ENCODE data around the gene FGF8. TPM values are rescaled to one million over a fixed set of nuclear protein-coding genes. Genes with fewer than 3 reads are reported as not detected.

FGF8 gene
- total RNA-seq, 2 donors from 2014 or later = not detected

DNA sequence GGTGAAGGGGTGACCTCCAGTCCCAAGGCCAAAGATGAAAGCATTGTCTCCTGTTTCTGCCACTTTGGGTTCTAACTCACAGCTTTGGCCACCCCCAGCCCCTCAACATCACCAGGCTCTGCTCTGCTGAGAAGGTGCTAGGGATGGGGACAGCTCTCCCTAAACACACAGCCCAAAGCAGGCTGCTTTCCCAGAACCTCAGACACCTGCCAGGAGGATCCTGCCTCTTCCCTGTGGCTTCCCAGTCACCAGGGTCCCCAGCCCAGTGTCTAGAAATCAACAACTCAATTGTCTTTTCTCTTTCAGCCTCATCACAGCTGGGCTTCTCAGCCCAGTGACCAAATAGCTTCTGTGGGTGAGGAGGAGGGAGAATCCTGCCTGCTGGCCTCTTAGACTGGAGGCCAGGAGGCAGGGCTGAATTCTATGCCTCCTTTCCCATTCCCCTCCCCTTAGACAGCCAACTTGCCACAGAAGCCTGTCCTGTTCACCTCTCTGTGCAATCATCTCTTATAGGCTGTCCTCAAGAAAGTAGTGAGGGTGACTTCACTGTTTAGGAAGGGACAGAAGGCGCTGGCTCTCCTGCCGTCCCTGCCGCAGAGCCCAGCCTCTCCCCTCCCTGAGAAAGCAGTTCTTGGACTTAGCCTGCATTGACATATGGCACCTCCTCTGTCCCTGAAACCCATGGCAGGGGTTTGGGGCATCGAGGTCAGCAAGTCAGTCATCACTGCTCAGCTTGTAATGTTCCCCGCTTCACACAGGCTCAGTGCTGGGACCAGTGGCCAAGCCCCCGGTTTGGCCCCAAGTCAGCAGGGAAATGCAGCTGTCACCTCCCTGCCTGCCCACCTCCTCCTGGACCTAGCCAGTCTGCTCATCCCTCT lies 3.7 kb downstream of the FGF8 start:
- ATAC-seq (no peak), DNase-seq (no peak)
- intact Hi-C loops (cut with DNase I) = loop anchor here in 1 of 2 donors (10.0 kb wide), 1 partner anchor 557 kb away; no protein-coding TSS in a partner anchor

GRCh38 chr10:101771380-101771779 lies 4.5 kb downstream of the FGF8 start:
- DNase-seq (no peak), ATAC-seq (no peak)
- intact Hi-C loops (cut with DNase I) = loop anchor here in 1 of 2 donors (10.0 kb wide), 1 partner anchor 557 kb away; no protein-coding TSS in a partner anchor

DNA sequence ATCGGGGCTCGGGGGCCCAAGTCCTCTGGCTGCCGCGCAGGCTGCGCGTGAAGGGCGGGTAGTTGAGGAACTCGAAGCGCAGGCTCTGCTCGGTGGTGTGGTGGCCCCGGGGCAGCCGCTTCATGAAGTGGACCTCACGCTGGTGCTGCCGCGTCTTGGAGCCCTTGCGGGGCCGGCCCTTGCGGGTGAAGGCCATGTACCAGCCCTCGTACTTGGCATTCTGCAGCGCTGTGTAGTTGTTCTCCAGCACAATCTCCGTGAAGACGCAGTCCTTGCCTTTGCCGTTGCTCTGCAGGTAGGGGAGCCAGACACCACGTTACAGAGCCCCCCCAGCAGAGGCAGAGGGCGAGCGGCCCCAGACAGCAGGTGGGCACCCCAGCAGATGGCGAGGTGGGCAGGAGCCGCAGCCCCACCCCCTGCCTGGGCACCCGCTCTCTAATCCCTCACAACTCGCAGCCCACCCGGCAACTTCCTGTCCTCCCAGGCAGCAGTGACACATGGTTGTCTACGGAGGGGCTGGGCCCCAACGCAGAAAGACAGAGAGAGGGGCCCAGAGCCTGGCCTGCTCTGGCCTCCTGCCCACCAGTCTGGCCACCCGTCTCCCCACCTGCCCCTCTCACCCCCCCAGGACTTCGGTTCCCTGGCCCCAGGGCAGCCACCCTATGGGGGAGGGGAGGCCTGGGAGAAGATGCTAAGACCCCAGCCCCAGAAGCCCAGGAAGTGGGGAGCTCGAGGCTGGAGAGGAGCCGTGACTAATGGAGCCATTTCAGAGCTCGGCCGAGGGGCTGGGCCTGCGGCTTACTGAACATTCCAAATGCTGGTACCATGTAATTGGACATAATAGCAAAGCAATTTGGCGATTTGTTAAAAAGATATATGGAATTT lies 5.3 kb downstream of the FGF8 start:
- ATAC-seq (no peak), DNase-seq (no peak)
- intact Hi-C loops (cut with DNase I) = loop anchor here in 1 of 2 donors (10.0 kb wide), 1 partner anchor 556 kb away; no protein-coding TSS in a partner anchor

DNA sequence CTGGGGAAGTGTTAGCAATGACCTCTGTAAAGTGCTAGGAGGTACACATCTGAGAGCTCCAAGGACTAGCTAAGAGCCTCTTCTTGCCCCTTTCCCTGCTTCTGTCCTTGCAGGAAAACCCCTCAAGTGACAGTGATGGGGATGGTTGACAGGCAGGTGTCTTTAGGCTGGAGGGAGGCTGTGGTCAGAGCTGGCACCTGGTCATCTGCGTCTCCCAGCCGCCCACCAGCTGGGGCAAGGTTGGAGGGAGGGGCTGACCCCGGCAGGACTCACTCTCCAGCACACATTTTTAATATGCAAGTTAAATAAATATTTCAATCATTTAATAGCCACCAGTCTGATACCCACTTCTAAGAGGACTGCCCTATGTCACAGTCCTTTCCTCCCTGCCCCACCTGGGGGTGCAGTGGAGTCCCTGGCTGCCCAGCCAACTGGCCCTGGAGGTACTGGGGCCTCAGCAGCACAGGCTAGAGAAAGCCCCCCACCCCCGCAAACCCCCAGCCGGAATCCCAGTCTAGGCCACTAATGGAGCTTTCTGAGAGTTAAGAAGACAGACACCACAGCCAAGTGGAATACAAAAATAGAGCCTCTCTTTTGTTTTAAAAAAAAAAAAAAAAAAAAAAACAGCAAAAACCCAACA lies 6.3 kb downstream of the FGF8 start:
- ATAC-seq (no peak), DNase-seq (no peak)
- intact Hi-C loops (cut with DNase I) = loop anchor here in 1 of 2 donors (10.0 kb wide), 1 partner anchor 555 kb away; no protein-coding TSS in a partner anchor

DNA sequence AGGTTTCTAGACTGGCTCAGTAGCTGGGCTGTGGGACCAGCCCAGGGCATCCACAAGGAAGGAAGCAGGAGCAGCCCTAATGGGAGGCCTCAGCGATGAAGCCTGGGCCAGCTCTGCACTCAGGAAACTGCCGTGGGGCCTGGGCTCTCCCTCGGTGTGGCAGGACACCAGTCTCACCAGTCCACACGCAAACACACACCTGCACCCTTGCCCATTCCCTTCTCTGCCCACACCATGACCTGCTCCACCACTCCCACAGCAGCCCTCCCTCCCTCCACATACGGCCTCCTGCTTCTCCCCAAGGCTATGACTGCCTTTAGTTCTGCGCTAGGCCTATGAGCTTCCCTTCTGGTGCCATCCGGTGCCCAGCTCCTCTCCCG lies 7.1 kb downstream of the FGF8 start:
- no peak for DNase-seq
- intact Hi-C loops (cut with DNase I) = no loop called here
- no peak for ATAC-seq

- DNase-seq (no peak), ATAC-seq (no peak)
- intact Hi-C loops (cut with DNase I) = no loop called here
Measured at GRCh38 chr10:101767966-101768790, 7.7 kb downstream of the FGF8 start.

- intact Hi-C loops (cut with DNase I) = no loop called here
- DNase-seq (no peak), ATAC-seq (no peak)
Measured at GRCh38 chr10:101767600-101767945, 8.3 kb downstream of the FGF8 start.

DNA sequence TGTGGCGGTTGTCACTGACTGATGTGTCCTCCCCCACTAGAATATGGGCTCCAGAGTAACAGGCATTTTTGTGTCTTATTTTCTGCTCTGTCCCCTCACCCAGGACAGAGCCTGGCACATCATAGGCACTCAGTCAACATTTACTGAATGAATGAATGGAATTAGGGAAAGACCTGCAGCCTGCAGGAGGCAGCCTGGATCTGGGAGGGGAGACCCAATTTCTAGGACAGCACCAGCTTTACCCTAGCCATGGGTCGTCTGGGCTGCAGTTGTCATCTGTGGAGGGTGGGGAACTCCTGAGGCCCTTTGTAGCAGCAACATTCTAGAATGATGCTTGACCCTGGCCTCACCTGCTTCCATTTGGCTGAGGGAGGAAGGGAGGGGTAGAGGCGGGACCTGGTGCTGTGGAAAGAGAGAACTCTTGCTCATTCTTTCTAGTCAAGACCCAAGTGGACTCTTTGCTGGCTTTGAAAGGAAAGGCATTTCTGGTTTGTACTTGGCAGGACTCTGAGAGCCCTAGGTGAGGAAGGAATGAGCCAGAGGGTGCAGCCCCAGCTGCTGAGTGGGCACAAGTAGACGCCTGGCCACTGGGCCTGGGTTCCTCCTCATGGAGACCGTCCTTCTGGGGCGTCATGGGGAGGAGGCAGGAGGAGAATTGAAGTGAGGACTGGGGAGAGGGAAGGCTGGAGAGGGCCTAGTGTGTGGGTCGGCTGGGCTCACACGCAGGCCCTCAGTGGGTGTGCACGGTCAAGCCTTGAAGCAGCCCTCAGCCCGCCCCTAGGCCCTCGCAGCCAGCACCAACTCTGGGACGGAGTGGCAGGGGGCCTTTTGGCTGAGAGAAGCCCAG lies 8.9 kb downstream of the FGF8 start:
- ATAC-seq = no peak
- intact Hi-C loops (cut with DNase I) = no loop called here
- no peak for DNase-seq

DNA sequence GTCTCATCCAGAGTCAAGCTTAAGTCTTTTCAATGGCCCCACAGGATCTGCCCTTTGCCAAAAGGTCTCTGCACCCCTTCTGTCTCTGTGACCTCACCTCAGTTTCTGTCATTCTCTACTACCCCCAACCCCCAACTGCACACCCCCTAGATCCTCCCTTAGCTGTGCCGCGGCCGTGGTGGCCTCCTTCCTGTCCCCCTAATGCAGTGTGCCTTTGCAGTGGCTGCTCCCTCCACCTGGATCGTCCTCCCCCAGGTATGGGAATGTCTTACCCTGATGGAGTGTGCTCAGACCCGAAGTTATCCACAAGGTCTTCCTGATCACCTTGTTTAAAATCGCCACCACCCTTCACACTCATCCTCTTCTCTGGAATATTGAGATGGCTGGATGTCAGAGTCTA lies 9.6 kb downstream of the FGF8 start:
- ATAC-seq (no peak), DNase-seq (no peak)
- intact Hi-C loops (cut with DNase I) = no loop called here

GRCh38 chr10:101763141-101763846 lies 12.6 kb downstream of the FGF8 start:
- ATAC-seq (no peak), DNase-seq (no peak)
- intact Hi-C loops (cut with DNase I) = no loop called here

DNA sequence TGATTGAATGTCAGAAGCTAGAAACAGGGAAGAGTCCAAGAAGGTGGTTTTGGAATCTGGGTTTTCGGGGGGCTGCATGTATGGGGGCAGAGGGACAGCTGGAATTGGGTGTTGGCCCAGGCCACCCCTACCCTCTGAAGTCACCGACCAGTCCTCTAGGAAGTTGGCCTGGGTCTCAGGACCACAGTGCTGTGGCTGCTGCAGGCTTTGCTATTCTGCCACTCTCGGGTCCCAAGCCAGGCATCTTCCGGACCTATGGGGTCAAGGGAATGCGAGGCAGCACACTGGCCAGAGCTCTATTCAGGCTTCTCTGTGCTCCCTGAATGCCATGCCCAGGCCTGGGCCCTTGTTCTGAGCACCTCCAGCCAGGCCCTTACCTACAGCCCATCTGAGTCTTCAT lies 13.2 kb downstream of the FGF8 start:
- DNase-seq (no peak), ATAC-seq (no peak)
- intact Hi-C loops (cut with DNase I) = no loop called here

DNA sequence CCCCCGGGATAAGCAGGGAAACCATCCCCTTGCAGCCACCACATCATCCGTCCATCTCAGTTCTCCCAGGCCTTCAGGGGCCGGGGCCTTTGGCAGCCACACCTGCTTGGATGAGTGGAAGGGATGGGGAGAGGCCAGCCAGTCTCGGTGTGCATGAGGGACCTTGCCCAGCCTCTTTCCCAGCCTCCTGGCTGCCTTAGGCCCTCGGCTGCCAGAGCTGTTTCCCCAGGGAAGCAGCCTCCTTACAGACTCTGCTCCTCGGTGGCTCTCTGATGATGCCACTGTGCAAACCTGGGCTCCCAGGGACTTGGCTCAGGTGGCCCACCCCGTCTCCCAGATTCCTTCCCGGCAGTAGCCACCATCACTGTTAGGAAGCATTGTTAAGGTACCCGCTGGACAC lies 14.7 kb downstream of the FGF8 start:
- DNase-seq (no peak), ATAC-seq (no peak)
- intact Hi-C loops (cut with DNase I) = no loop called here

DNA sequence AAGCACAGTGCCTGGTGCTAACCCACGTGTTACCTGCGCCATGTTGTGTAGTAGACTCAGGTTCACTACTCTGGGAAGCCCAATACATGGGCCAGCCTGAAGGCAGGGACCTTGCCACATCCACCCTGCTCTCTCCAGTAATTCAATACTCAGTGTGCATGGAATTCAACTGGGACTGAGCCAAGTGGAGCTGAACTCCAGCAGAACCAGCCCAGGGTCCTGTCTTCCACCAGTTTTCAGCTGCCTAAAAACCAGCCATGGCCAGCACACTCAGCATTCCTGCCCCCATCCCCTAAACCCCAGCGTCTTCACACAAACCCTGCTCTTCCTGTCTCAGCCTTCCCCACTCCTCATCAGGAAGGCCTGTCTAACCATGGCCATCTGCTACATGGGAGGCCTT lies 15.4 kb downstream of the FGF8 start:
- DNase-seq (no peak), ATAC-seq (no peak)
- intact Hi-C loops (cut with DNase I) = no loop called here

- intact Hi-C loops (cut with DNase I) = no loop called here
- DNase-seq = no peak
- ATAC-seq = no peak
Measured at GRCh38 chr10:101759309-101760247, 16.3 kb downstream of the FGF8 start.

DNA sequence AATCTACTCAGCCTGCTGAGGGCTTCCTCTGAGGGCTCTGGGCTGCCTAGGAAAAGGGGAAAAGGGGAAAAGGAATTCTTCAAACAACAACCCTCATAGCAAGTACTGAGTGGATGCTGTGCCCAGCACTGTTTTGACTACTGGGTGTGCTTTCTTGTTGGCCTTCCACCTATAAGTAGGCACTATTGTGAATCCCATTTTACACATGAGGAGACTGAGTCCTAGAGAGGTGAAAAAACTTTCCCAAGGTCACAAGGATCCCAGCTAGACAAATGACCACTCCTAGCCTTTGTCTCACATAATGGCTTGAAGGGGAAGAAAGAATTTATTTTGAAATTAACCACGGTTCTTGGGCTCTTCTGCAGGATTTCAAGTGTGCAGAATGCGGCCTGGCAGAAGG lies 17.1 kb downstream of the FGF8 start:
- intact Hi-C loops (cut with DNase I) = no loop called here
- DNase-seq (no peak), ATAC-seq (no peak)

GRCh38 chr10:101752241-101752640 lies 23.7 kb downstream of the FGF8 start:
- DNase-seq (no peak), ATAC-seq (no peak)
- intact Hi-C loops (cut with DNase I) = no loop called here
